Glutamatergic neuron (in vitro differentiated cells): Measurements from ENCODE around the gene NFATC2IP. TPM values are rescaled to one million over a fixed set of nuclear protein-coding genes. Genes with fewer than 3 reads are reported as not detected.

Experiments
- DNase-seq: peaks from one replicate; pipeline ENCODE4 v3.0.0; 2022
- H3K27ac Mint-ChIP-seq: one replicate; pipeline ENCODE4 v1.8.0; 2020; ENCODE audit warnings: mild to moderate bottlenecking, mixed read lengths, inconsistent platforms; ENCODE audit not compliant: unreplicated experiment
- H3K27me3 Mint-ChIP-seq: one replicate; pipeline ENCODE4 v1.8.0; 2020; ENCODE audit warnings: mild to moderate bottlenecking, moderate library complexity, mixed read lengths, inconsistent platforms; ENCODE audit not compliant: unreplicated experiment
- H3K36me3 Mint-ChIP-seq: one replicate; pipeline ENCODE4 v1.8.0; 2020; ENCODE audit warnings: mild to moderate bottlenecking, mixed read lengths, inconsistent platforms; ENCODE audit not compliant: unreplicated experiment
- H3K4me1 Mint-ChIP-seq: one replicate; pipeline ENCODE4 v1.8.0; 2020; ENCODE audit warnings: mild to moderate bottlenecking, low read depth, mixed read lengths, inconsistent platforms; ENCODE audit not compliant: unreplicated experiment
- H3K4me3 Mint-ChIP-seq: one replicate; pipeline ENCODE4 v1.8.0; 2020; ENCODE audit warnings: mild to moderate bottlenecking, mixed read lengths, inconsistent platforms; ENCODE audit not compliant: unreplicated experiment
- H3K9me3 Mint-ChIP-seq: one replicate; pipeline ENCODE4 v1.8.0; 2020; ENCODE audit warnings: mild to moderate bottlenecking, moderate library complexity, mixed read lengths, inconsistent platforms; ENCODE audit not compliant: unreplicated experiment
- CTCF ChIP-seq: fragments of 200-600 bp; sonication (generic); IDR thresholded peaks from one replicate; pipeline ENCODE4 v1.5.0; 2021; ENCODE audit not compliant: partially characterized antibody, unreplicated experiment
- total RNA-seq: library from RNA; stranded (reverse); fragmentation: NEBNext Ultra II Directional; extraction: Animal tissue kit (Norgen Biotek cat#: 25700); gene quantifications from one replicate; pipeline ENCODE4 v1.2.1, GENCODE V29; 2021; ENCODE audit not compliant: unreplicated experiment

The NFATC2IP gene
- total RNA-seq, 1 donor from 2014 or later: 59.6 TPM

- no peak overlapping the region for H3K27ac Mint-ChIP-seq
- peaks cover 6% of the 10 kb centered on the region for H3K9me3 Mint-ChIP-seq
- peaks cover 7% of the 10 kb centered on the region for H3K36me3 Mint-ChIP-seq
- H3K4me1 Mint-ChIP-seq: no peaks in the 10 kb centered on the region
- no peak overlapping the region for H3K4me3 Mint-ChIP-seq
- DNase-seq: no peak
- H3K27me3 Mint-ChIP-seq: peaks cover 3% of the 10 kb centered on the region
- TF ChIP-seq CTCF: no peak
These were observed 33.4 kb downstream of the NFATC2IP start for GRCh38 chr16:28984091-28984490.

- no peak within 1 kb of the TSS for H3K4me3 Mint-ChIP-seq
- DNase-seq: no peak
- H3K4me1 Mint-ChIP-seq: no peaks in the 10 kb centered on the region
- no peak for TF ChIP-seq CTCF
- H3K9me3 Mint-ChIP-seq: peaks cover 6% of the 10 kb centered on the region
- peaks cover 3% of the 10 kb centered on the region for H3K27me3 Mint-ChIP-seq
- no peak within 1 kb of the TSS for H3K27ac Mint-ChIP-seq
- peaks cover 7% of the 10 kb centered on the region for H3K36me3 Mint-ChIP-seq
These were observed 33.9 kb downstream of the NFATC2IP start, which contains the start of gene LAT for GRCh38 chr16:28984619-28985135. LAT (plus strand) TSS chr16:28985052; CDS start chr16:28985418, 366 bp downstream.

GRCh38 chr16:28985211-28986041, 34.7 kb downstream of the NFATC2IP start:
- Mint-ChIP-seq H3K4me3 (no peak overlapping the region), H3K9me3 (peaks cover 6% of the 10 kb centered on the region)
- no peak for TF ChIP-seq CTCF

GRCh38 chr16:28986046-28986445, 35.3 kb downstream of the NFATC2IP start:
- Mint-ChIP-seq H3K9me3 (peaks cover 6% of the 10 kb centered on the region), H3K4me3 (no peak overlapping the region), H3K27ac (no peak overlapping the region), H3K4me1 (no peaks in the 10 kb centered on the region), H3K27me3 (peaks cover 3% of the 10 kb centered on the region), H3K36me3 (peaks cover 7% of the 10 kb centered on the region)
- no peak for TF ChIP-seq CTCF
- DNase-seq: no peak

More at GRCh38 chr16:28985211-28986041, 34.7 kb downstream of the NFATC2IP start:
- Mint-ChIP-seq H3K27ac (no peak overlapping the region), H3K36me3 (peaks cover 7% of the 10 kb centered on the region), H3K4me1 (no peaks in the 10 kb centered on the region), H3K27me3 (peaks cover 3% of the 10 kb centered on the region)
- DNase-seq: no peak

GRCh38 chr16:28986492-28986891, 35.8 kb downstream of the NFATC2IP start:
- Mint-ChIP-seq H3K27ac (no peak overlapping the region), H3K4me3 (no peak overlapping the region), H3K9me3 (peaks cover 6% of the 10 kb centered on the region), H3K27me3 (peaks cover 3% of the 10 kb centered on the region), H3K4me1 (no peaks in the 10 kb centered on the region), H3K36me3 (peaks cover 7% of the 10 kb centered on the region)
- DNase-seq: no peak
- TF ChIP-seq CTCF: no peak
